HEK293T (cell line): ENCODE measurements around the gene ANKRD60.

Experiments used
- CTCF ChIA-PET: fragments of 350-600 bp; formaldehyde crosslinking; extraction: SDS; loops from one replicate; lab custom pipeline; 2021; ENCODE audit warnings: antibody characterized with exemption, inconsistent platforms; lab: Yijun Ruan, JAX
- POLR2A ChIA-PET: fragments of 350-600 bp; formaldehyde crosslinking; extraction: SDS; loops from one replicate; lab custom pipeline; 2020; ENCODE audit warnings: antibody characterized with exemption, inconsistent platforms; lab: Yijun Ruan, JAX
- DNase-seq: peaks from one replicate; pipeline ENCODE4 v3.0.0; 2012; ENCODE audit warnings: mixed read lengths; ENCODE audit errors: extremely low spot score
- ARNT ChIP-seq: fragments of 450-650 bp; IDR thresholded peaks from 2 replicates; pipeline ENCODE4 v1.6.1; 2017; ENCODE audit warnings: mild to moderate bottlenecking
- BHLHE40 ChIP-seq: fragments of 450-650 bp; IDR thresholded peaks from 2 replicates; pipeline ENCODE4 v1.6.1; 2016; ENCODE audit warnings: mild to moderate bottlenecking, moderate library complexity, borderline replicate concordance
- CTBP1 ChIP-seq: fragments of 450-650 bp; IDR thresholded peaks from 2 replicates; pipeline ENCODE4 v1.6.1; 2016; ENCODE audit warnings: borderline replicate concordance
- ELF4 ChIP-seq: fragments of 450-650 bp; IDR thresholded peaks from 2 replicates; pipeline ENCODE4 v1.6.1; 2017; ENCODE audit warnings: antibody characterized with exemption
- FOXA1 ChIP-seq: fragments of 450-650 bp; IDR thresholded peaks from 2 replicates; pipeline ENCODE4 v1.6.1; 2016; ENCODE audit warnings: mild to moderate bottlenecking
- FOXK2 ChIP-seq: fragments of 450-650 bp; IDR thresholded peaks from 2 replicates; pipeline ENCODE4 v1.6.1; 2016; ENCODE audit warnings: mild to moderate bottlenecking
- FOXM1 ChIP-seq: fragments of 450-650 bp; IDR thresholded peaks from 2 replicates; pipeline ENCODE4 v1.6.1; 2017; ENCODE audit warnings: mild to moderate bottlenecking, borderline replicate concordance
- HDGF ChIP-seq: fragments of 450-650 bp; IDR thresholded peaks from 2 replicates; pipeline ENCODE4 v1.6.1; 2017; ENCODE audit warnings: antibody characterized with exemption, borderline replicate concordance
- L3MBTL2 ChIP-seq: fragments of 450-650 bp; conservative IDR thresholded peaks from 2 replicates; pipeline ENCODE4 v1.6.1; 2016; ENCODE audit warnings: mild to moderate bottlenecking
- LEF1 ChIP-seq: fragments of 450-650 bp; IDR thresholded peaks from 2 replicates; pipeline ENCODE4 v1.6.1; 2017; ENCODE audit warnings: mild to moderate bottlenecking, borderline replicate concordance
- NFRKB ChIP-seq: fragments of 450-650 bp; IDR thresholded peaks from 2 replicates; pipeline ENCODE4 v1.6.1; 2016; ENCODE audit warnings: mild to moderate bottlenecking, moderate library complexity
- SP1 ChIP-seq: fragments of 450-650 bp; IDR thresholded peaks from 2 replicates; pipeline ENCODE4 v1.6.1; 2017
- SUZ12 ChIP-seq: fragments of 450-650 bp; IDR thresholded peaks from 2 replicates; pipeline ENCODE4 v1.6.1; 2016; ENCODE audit warnings: mild to moderate bottlenecking
- TARDBP ChIP-seq: fragments of 450-650 bp; IDR thresholded peaks from 2 replicates; pipeline ENCODE4 v1.6.1; 2016
- ZNF384 ChIP-seq: fragments of 450-650 bp; IDR thresholded peaks from 2 replicates; pipeline ENCODE4 v1.6.1; 2016
- TF ChIP-seq, protein P1 (sequence below): fragments of 450-650 bp; IDR thresholded peaks from 2 replicates; pipeline ENCODE4 v1.6.1; 2016

Gene ANKRD60

DNA sequence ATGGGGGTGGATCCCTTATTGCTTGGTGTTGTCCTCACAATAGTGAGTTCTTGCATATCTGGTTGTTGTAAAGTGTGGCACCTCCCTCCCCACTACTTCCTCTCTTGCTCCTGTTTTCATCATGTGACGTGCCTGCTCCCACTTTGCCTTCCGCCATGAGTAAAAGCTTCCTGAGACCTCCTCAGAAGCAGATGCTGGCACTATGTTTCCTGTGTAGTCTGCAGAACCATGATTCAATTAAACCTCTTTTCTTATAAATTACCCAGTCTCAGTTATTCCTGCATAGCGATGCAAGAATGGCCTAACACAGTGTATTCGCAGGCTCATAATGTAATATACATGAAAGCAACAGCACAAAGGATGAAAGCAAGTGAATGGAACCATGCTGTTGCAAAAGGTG, 28.4 kb upstream of the ANKRD60 start:
- ChIA-PET POLR2A (no interaction called here), CTCF (no interaction called here)
- TF ChIP-seq NFRKB: no peak
- no peak for TF ChIP-seq ELF4
- no peak for TF ChIP-seq ARNT
- no peak for TF ChIP-seq FOXA1
- no peak for TF ChIP-seq SP1
- TF ChIP-seq ZNF384: no peak
- no peak for TF ChIP-seq FOXK2
- no peak for TF ChIP-seq BHLHE40
- TF ChIP-seq SUZ12: no peak
- TF ChIP-seq HDGF: no peak
- no peak for TF ChIP-seq CTBP1
- TF ChIP-seq FOXM1: no peak
- TF ChIP-seq L3MBTL2: no peak
- no peak for TF ChIP-seq TARDBP
- TF ChIP-seq, protein P1, sequence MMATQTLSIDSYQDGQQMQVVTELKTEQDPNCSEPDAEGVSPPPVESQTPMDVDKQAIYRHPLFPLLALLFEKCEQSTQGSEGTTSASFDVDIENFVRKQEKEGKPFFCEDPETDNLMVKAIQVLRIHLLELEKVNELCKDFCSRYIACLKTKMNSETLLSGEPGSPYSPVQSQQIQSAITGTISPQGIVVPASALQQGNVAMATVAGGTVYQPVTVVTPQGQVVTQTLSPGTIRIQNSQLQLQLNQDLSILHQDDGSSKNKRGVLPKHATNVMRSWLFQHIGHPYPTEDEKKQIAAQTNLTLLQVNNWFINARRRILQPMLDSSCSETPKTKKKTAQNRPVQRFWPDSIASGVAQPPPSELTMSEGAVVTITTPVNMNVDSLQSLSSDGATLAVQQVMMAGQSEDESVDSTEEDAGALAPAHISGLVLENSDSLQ: no peak
- TF ChIP-seq LEF1: no peak
- no peak for DNase-seq

DNA sequence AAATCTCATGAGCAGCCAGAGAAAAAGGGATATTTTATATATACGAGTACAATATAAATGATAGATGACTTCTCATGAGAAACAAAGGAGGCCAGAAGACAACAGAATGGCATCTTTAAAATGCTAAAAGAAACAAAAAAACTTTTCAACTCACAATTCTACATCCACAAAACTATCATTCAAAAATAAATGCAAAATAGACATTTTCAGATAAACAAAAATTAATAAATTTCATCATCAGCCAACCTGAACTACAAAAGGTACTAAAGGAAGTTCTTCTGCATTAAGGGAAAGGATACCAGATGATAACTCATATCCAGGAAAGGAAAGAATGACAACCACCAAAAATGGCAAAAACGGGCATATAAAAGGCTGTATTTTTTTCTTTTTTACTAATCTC, 27.9 kb upstream of the ANKRD60 start:
- DNase-seq: no peak
- TF ChIP-seq SUZ12 (no peak), CTBP1 (no peak), ZNF384 (no peak), TARDBP (no peak), BHLHE40 (no peak), FOXA1 (no peak), FOXM1 (no peak), NFRKB (no peak), ELF4 (no peak), L3MBTL2 (no peak), ARNT (no peak), LEF1 (no peak)
- TF ChIP-seq, protein P1: no peak
- ChIA-PET CTCF (no interaction called here), POLR2A (no interaction called here)

DNA sequence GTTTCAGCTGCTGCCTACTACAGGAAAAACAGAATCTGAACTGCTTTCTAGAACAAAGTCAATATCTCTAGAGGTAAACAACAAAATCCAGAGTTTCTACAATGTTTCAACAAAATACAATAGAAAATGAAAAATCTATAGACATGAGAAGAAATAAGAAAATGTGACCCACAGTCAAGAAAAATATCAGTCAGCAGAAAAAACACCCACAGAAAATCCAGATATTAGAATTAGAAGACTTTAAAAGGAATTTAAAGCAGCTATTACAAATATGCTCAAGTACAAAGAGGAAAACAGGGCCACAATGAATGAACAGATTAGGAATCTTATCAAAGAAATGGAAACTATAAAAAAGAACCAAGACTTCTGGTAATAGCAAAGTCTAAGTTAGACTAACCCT, 26.4 kb upstream of the ANKRD60 start:
- ChIA-PET CTCF (no interaction called here), POLR2A (no interaction called here)
- TF ChIP-seq FOXA1 (no peak), ELF4 (no peak), SUZ12 (no peak), ZNF384 (no peak), HDGF (no peak), NFRKB (no peak), TARDBP (no peak), L3MBTL2 (no peak), LEF1 (no peak), ARNT (no peak)
- TF ChIP-seq, protein P1: no peak
- DNase-seq: no peak

DNA sequence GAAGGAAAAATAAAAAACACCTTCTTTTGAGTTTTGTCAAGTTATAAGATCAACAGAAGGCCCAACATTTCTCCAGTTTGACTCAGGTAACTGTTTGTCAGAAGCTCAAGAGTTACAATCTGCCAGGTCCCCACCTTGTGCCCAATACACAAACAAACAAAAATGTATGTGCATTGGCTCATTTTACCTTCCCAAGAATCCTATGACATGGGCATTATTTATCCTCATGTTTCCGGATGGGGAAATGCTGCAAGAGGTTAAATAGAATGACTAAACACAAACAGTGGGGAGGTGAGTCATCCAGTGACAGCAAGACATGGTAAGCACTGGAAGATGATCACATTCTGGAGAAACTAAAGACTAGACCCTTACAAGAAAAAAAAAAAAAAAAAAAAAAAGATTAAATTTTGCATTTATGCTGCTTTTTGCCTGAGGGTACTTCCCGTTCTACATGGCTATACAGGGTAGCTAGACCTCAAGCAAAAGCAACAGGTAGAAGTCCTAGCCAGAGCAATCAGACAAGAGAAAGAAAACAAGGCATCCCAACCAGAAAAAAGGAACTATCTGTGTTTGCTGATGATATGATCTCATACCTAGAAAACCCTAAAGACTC, 23.6 kb upstream of the ANKRD60 start:
- no peak for DNase-seq
- CTCF ChIA-PET: no interaction called here

DNA sequence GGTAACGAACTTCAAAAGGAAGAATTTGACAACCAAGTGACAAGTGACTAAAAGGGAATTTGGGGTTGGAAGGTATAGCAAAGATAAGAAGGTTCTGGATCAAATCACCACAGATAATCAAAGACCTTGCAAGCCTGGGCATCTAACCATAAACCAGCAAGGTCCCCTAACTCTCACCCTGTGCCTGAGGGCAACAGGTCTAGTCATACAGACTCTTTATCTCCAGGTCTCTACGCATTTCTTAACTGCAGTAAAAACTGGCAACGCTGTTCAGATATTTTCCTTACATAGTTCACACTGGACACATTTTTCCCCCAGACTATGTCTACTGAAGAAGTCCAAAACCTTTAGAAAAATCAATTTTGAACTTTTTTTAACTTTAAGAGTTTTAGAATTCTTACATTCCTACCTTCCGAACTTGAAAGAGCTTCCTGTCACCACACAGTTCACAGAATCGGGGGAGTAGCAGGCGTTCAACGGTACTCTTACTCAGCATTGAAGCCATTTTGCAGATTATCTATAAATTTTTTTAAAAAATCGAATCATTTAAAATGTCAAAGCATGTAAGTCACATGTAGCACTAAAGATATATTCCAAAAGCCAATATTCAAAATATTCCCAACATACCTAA, 23.0 kb upstream of the ANKRD60 start:
- no peak for DNase-seq
- TF ChIP-seq CTBP1 (no peak), ZNF384 (no peak), BHLHE40 (no peak), SUZ12 (no peak), FOXA1 (no peak), HDGF (no peak), LEF1 (no peak), ELF4 (no peak), ARNT (no peak), SP1 (no peak), TARDBP (no peak)
- TF ChIP-seq, protein P1: no peak
- CTCF ChIA-PET: no interaction called here
- POLR2A ChIA-PET: no interaction called here

More for the DNA sequence above, 23.6 kb upstream of the ANKRD60 start:
- no peak for TF ChIP-seq L3MBTL2
- TF ChIP-seq FOXK2: no peak
- POLR2A ChIA-PET: no interaction called here
